AG09309 (cell line): Measurements from ENCODE around the gene SYTL1.

Experiments
- DNase-seq: peaks from one replicate; pipeline ENCODE4 v3.0.0-alpha.2; 2010; ENCODE audit warnings: low read depth
- H3K4me3 ChIP-seq: 2 replicates; pipeline ENCODE4 v1.5.1; 2011; ENCODE audit warnings: mild to moderate bottlenecking, low read depth, low read length, moderate library complexity; ENCODE audit not compliant: control insufficient read depth
- TF ChIP-seq, protein P1 (sequence below): IDR thresholded peaks from 2 replicates; pipeline ENCODE4 v1.5.1; 2011; ENCODE audit warnings: mild to moderate bottlenecking, low read depth, low read length, inconsistent platforms; ENCODE audit not compliant: insufficient read depth, control insufficient read depth; ENCODE audit errors: missing control alignments

The SYTL1 gene

DNA sequence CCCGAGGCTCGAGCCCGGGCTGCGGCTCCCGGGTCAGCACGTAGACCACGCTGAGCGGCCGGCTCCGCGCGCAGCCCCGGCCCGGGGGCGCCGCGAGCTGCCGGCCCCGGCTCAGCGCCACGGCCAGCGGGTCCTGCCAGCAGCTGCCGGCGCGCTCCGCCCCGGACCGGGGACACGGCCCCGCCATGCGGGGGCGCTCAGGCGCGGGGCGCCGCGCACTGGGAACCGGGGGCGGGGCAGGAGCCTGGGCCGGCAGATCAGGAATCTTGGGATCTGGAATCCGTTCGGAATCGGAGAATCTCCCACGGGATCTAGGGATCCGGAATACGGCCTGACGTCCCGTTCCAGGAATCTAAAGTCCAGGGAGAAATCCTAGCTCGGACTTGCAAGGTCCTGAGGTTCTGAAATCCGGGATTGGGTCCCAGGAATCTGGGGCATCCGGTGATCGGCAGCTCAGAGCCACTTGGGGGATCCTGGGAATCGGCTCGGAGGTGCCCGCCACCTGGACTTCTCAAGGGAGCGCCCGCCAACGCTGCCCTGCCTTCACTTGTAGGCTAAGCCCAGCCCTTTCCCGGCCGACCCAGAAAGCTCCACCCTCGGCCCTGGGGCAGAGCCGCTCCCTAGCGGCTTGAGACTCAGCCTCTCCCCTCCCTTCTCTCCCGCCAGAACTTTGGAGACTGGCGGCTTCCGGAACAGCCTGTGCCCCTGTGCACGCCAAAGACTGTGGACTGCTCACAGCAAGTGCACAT is 24.8 kb downstream of the SYTL1 start, which contains the start of gene MAP3K6:
Gene MAP3K6 (minus strand): TSS at position 551 of the 749 bp plus-strand sequence. CDS start 364 bp downstream, at position 187.
- peak within 1 kb of the TSS; percentile 83 for H3K4me3 ChIP-seq
- TF ChIP-seq, protein P1, sequence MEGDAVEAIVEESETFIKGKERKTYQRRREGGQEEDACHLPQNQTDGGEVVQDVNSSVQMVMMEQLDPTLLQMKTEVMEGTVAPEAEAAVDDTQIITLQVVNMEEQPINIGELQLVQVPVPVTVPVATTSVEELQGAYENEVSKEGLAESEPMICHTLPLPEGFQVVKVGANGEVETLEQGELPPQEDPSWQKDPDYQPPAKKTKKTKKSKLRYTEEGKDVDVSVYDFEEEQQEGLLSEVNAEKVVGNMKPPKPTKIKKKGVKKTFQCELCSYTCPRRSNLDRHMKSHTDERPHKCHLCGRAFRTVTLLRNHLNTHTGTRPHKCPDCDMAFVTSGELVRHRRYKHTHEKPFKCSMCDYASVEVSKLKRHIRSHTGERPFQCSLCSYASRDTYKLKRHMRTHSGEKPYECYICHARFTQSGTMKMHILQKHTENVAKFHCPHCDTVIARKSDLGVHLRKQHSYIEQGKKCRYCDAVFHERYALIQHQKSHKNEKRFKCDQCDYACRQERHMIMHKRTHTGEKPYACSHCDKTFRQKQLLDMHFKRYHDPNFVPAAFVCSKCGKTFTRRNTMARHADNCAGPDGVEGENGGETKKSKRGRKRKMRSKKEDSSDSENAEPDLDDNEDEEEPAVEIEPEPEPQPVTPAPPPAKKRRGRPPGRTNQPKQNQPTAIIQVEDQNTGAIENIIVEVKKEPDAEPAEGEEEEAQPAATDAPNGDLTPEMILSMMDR: no peak
- DNase-seq: no peak

DNA sequence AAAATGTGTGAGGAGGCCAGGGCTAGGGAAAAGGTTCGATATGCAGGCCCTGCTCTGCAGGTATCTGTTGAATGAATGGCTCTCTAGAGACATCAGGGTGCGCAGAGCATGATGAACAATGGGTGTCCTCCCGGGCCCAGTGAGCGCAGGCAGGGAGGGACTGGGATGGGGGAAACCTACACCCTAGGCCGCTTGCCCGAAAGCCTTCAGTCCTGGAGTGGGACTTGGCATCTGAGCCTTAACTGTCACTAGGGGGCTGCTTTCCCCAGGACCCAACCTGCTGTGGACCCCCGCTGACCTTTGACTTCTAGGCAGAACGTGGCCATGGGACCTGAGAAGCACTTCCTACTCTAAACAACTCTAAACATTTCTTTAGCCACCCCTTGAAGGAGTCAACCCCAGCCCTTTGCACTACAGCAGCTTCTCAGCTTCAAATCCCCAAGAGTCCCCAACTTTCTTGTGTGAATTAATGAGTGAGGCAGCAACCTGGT is 25.4 kb downstream of the SYTL1 start:
- no peak for DNase-seq
- peak overlapping the region; percentile 83 for H3K4me3 ChIP-seq
- TF ChIP-seq, protein P1: no peak

DNA sequence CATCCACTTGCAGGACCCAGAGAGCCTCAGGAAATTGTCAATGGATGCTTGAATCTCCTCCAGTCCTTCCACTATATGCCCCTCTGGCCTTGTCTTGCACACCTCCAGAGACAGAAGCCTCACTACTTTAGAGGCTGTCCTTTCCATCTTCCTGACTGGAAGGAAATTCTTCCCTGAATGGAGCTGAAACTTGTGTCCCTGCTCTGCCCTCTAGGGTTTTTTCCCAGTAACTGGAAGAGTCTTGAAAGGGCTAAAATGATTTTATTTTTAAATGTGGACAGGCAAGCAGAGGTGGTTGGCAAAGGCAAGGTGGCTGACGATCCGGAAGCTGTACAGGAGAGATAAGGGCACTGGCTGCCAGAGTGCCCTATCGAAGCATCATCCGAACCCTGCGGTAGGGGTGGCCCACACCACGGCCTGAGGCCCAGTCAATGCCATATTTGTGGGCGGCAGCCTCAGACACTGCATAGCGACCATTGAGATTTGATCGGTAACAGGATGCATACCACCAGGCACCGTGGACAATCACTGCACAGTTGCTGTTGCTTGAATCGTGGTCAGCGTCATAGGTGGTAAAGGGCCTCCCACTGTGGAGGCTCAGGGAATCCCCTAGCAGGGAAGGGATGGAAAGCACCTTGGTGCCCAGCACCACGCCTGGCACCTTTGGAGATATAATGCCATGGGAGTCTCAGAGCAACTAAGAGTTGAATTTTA is 27.2 kb downstream of the SYTL1 start:
- TF ChIP-seq, protein P1: peak; percentile 40
- H3K4me3 ChIP-seq: no peak overlapping the region
- no peak for DNase-seq

DNA sequence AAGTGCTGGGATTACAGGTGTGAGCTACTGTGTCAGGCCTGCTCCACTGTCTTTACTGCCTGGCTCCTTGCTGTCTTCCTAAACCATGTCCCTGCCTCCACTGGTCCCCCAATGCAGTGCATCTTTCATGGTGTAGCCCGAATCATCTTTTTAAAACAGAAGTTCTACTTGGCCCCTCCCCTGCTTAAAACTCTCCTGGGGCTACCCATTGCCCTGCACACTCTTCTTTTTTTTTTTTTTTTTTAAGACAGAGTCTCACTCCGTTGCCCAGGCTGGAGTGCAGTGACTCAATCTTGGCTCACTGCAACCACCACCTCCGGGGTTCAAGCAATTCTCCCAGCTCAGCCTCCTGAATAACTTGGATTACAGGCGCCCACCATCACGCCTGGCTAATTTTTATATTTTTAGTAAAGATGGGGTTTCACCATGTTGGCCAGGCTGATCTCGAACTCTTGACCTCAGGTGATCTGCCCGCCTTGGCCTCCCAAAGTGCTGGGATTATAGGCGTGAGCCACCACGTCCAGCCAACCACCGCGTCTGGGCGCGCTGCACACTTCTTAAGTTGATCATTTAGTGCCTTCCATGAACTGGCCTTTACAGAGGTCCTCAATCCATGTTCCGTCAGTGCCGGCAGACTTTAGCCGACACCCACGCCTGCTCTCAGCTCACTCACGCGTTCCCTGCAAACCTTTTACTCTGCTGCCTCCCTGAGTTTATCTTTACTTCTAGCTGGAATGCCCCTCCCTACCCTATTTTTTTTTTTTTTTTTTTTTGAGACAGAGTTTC is 30.4 kb downstream of the SYTL1 start:
- TF ChIP-seq, protein P1: no peak
- no peak for DNase-seq
- no peak overlapping the region for H3K4me3 ChIP-seq

DNA sequence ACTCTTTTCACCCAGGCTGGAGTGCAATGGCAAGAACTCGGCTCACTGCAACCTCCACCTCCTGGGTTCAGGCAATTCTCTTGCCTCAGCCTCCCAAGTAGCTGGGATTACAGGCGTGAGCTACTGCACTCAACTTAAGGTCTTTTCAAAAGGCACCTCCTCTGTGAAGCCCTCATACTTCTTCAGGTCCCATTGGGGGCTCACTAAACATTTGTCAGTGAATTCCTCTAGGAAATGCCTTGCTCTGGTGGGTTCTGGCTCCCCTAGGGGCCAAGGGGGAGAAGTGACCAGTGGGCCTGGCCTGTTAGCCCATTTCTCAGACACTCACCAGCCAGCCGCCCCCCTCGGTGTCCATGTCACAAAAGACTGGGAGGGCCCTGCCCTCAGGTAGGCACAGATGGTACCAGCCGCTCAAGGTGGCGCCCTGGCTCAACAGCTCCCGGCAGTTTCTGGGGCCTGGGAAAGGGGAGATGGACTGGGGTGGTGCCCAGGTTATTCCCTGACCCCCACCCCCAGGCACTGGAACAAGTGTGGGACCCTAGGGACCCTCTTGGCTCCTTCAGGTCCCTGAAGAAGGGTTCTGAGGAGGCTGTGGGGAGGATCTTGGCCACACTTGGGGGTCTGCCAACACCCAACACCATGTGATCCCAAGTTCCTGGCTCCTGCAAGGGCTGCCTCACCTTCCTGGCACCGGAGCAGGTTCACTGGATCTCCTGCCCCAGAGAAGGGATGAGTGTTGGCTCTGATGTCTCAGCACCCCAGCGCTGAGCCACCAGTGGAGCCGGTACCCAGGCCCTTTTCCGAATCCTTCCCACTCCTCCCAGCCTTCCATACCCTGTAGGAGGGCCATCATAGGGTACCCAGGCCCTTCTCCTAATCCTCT is 31.2 kb downstream of the SYTL1 start:
- TF ChIP-seq, protein P1: peak; percentile 38
- no peak overlapping the region for H3K4me3 ChIP-seq
- no peak for DNase-seq
